Muscle of leg (tissue), 11 donors: ENCODE measurements around the gene HOTAIR. TPM values are rescaled to one million over a fixed set of nuclear protein-coding genes. Genes with fewer than 3 reads are reported as not detected.
A peak's percentile ranks its signal among the peaks of the same experiment; 100 is the strongest.

Experiments
- DNase-seq: peaks from one replicate; pipeline ENCODE4 v3.0.0; 2013
- H3K27ac ChIP-seq: one replicate; pipeline ENCODE4 v1.5.1; 2013; ENCODE audit warnings: mild to moderate bottlenecking, low read length, control low read depth
- H3K27me3 ChIP-seq: one replicate; pipeline ENCODE4 v1.6.1; 2013; ENCODE audit warnings: low read length; ENCODE audit not compliant: control insufficient read depth, insufficient read depth
- H3K36me3 ChIP-seq: one replicate; pipeline ENCODE4 v1.6.1; 2013; ENCODE audit warnings: low read length; ENCODE audit not compliant: control insufficient read depth, insufficient read depth
- H3K4me1 ChIP-seq: one replicate; pipeline ENCODE4 v1.6.1; 2013; ENCODE audit warnings: low read length; ENCODE audit not compliant: control insufficient read depth, insufficient read depth
- H3K4me3 ChIP-seq: one replicate; pipeline ENCODE4 v1.5.1; 2013; ENCODE audit warnings: low read length, control low read depth
- H3K9me3 ChIP-seq: replicated peaks from 2 replicates; pipeline ENCODE4 v1.6.1; 2013; ENCODE audit warnings: low read depth, low read length; ENCODE audit not compliant: control insufficient read depth
- WGBS: methylation state at CpG from one replicate; pipeline ENCODE4 v1.1.5; 2013; ENCODE audit warnings: missing lambda C conversion rate; ENCODE audit not compliant: insufficient coverage; 5-methylcytosine and 5-hydroxymethylcytosine counted together
- polyA plus RNA-seq, 8 donors: library from polyadenylated mRNA; unstranded; fragments of 120-200 nt; gene quantifications; one replicate each; pipeline versions ENCODE4 v1.2.1 to v1.2.3, GENCODE V29; 2013; ENCODE audit warnings: inconsistent platforms in 1 of 8, low replicate concordance in 1 of 8; ENCODE audit not compliant: insufficient read length in 8 of 8, insufficient read depth in 1 of 8
- total RNA-seq: library from RNA; stranded (reverse); fragments of 120-200 nt; gene quantifications from one replicate; pipeline ENCODE4 v1.2.4, GENCODE V29; 2013

Gene HOTAIR
- total and polyA plus RNA-seq, 9 donors = 1.8 to 13.2 (median 3.2) TPM

DNA sequence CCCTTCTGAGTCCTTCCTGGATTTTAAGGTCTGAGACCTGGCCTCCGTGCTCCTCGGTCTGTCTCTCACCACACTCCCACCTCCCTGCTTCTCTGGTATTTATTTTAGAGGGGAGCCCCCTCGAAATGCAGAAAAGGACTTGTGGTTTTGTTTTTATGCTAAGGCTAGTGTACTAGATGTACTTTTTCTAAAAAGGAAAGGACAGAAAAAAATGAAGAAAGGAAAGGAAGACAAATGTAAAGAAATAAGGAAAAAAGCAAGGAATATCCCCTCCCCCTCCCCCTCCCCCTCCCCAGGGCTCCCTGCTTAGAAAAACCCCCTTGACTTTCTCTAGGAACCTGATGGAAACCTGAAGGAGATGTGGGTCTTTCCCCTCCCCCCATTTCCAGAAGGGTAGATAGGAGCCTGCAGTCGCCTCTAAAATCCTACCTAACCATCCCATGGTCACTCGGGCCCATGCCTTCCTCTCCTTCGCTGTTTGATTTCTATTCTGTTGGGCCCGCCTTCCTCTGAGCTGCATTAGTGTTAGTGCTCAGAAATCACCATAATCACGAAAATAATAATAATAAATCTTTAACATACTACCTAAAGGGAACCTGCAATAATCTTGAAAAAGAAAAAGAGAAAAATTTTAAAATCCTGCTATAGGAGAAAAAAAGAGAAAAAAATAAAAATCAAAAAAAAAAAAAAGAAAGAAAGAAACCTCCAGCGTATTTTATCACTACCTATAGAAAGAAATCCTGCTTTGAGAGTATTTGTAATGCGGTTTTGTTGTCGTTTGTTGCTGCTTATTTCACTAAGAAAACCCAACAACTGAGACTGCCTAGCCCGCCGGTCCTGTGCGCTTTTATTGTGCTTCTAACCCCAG is 37.1 kb upstream of the HOTAIR start:
- DNase-seq = no peak
- Histone ChIP-seq H3K4me3 (no peak overlapping the region), H3K4me1 (peaks cover 57% of the 10 kb centered on the region), H3K27ac (peak overlapping the region; percentile 38), H3K27me3 (peaks cover 61% of the 10 kb centered on the region), H3K9me3 (no peaks in the 10 kb centered on the region), H3K36me3 (peaks cover 3% of the 10 kb centered on the region)
- 60% methylated on average over 1 of the region's 14 CpGs for WGBS

DNA sequence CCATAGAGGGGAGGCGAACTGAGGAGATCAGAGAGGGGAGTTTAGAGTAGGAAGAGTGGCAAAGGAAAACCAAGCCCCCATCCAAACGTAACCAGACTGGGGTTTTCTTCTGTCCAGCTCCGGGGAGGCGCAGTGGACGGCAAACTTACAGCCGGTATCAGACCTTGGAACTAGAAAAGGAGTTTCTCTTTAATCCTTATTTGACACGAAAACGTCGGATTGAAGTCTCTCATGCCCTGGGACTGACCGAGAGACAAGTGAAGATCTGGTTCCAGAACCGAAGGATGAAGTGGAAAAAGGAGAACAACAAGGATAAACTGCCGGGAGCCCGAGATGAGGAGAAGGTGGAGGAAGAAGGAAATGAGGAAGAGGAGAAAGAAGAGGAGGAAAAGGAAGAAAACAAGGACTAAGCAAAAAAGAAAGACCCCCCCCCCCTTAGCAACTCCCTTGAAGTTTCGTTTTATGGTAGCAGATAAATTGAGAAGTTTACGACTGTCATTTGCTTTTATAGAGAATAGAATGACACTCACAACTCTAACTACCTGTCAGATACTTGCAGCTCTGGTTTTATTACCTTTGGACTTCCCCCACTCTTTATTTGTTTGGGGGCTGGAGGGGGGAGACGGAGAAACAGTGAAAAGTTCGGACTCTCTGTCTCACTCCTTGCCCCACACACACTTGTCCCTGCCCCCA is 36.4 kb upstream of the HOTAIR start:
- peaks cover 62% of the 10 kb centered on the region for H3K4me1 ChIP-seq
- H3K4me3 ChIP-seq = no peak overlapping the region
- WGBS = 64% methylated on average over 5 of the region's 17 CpGs
- H3K27ac ChIP-seq = peak overlapping the region; percentile 38
- H3K36me3 ChIP-seq = peaks cover 8% of the 10 kb centered on the region
- no peaks in the 10 kb centered on the region for H3K9me3 ChIP-seq
- peaks cover 67% of the 10 kb centered on the region for H3K27me3 ChIP-seq
- DNase-seq = no peak

- Histone ChIP-seq H3K27me3 (peaks cover 67% of the 10 kb centered on the region), H3K4me3 (peak overlapping the region; percentile 42)
These were observed 35.6 kb upstream of the HOTAIR start for GRCh38 chr12:54010053-54010971.

GRCh38 chr12:54009171-54010052 is 34.7 kb upstream of the HOTAIR start:
- WGBS = 19% methylated on average over 30 of the region's 51 CpGs
- peak overlapping the region; percentile 42 for H3K4me3 ChIP-seq
- H3K27me3 ChIP-seq = peaks cover 65% of the 10 kb centered on the region
- no peaks in the 10 kb centered on the region for H3K9me3 ChIP-seq
- H3K4me1 ChIP-seq = peaks cover 62% of the 10 kb centered on the region
- H3K27ac ChIP-seq = peak overlapping the region; percentile 54
- DNase-seq = no peak
- peaks cover 8% of the 10 kb centered on the region for H3K36me3 ChIP-seq

More at GRCh38 chr12:54010053-54010971, 35.6 kb upstream of the HOTAIR start:
- 79% methylated on average over 1 of the region's 10 CpGs for WGBS
- Histone ChIP-seq H3K9me3 (no peaks in the 10 kb centered on the region), H3K4me1 (peaks cover 62% of the 10 kb centered on the region), H3K36me3 (peaks cover 8% of the 10 kb centered on the region), H3K27ac (peak overlapping the region; percentile 54)
- DNase-seq = no peak

DNA sequence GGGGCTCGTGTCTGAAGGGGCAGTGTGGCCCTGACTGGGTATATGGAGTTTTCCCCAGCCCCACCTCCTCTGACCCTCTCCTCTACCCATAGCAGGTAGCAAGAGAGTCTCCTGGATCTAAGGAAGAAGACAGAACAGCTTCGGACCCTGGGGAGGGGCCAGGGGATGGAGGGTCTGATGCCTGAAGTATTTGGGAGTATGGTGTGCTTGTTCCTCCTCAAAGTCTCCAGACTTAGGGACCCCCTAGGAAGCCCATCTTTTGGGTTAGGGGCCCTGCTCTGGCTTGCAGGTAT is 33.5 kb upstream of the HOTAIR start:
- Histone ChIP-seq H3K27ac (no peak overlapping the region), H3K9me3 (no peaks in the 10 kb centered on the region), H3K36me3 (peaks cover 8% of the 10 kb centered on the region), H3K27me3 (peaks cover 63% of the 10 kb centered on the region), H3K4me1 (peaks cover 63% of the 10 kb centered on the region), H3K4me3 (no peak overlapping the region)
- no CpG with 5 or more reads among the region's 2 CpGs for WGBS
- no peak for DNase-seq

GRCh38 chr12:54007538-54008259 is 32.9 kb upstream of the HOTAIR start:
- no peak overlapping the region for H3K27ac ChIP-seq

DNA sequence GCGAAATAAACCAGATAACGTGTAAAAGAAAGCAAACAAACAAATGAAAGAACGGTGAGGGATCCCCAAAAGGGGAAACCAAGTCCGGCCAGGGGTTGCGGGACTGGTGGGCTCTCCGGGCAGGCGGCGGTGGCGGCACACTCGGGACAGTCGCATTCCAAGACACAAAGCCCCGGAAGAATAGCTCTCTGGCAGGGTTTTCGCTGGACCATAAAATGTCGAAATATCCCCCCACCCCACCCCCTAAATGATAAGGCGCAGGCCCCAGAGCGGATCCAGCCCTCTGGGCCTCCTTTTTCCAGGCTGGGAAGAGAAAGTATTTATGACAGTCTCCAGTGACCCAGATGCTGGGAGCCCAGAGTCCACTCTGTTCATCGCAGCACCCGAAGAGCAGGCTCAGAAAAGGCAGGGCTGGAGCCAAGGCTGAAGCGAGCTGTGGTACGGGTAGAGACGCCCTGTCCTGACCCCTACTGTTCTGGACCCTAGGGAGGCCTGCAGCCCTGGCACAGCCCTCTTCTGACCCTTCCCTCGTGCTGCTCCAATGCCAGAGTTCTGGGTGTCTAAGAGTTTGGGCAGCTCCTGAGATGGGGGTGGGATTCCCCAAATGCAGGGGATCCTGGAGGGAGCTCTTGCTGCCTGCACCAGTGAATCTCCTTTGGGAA is 31.9 kb upstream of the HOTAIR start:
- peak overlapping the region; percentile 47 for H3K27ac ChIP-seq

More at GRCh38 chr12:54007538-54008259, 32.9 kb upstream of the HOTAIR start:
- H3K4me3 ChIP-seq = no peak overlapping the region
- peaks cover 66% of the 10 kb centered on the region for H3K4me1 ChIP-seq
- H3K36me3 ChIP-seq = peaks cover 13% of the 10 kb centered on the region
- DNase-seq = no peak
- peaks cover 64% of the 10 kb centered on the region for H3K27me3 ChIP-seq
- H3K9me3 ChIP-seq = no peaks in the 10 kb centered on the region
- no CpG with 5 or more reads among the region's 2 CpGs for WGBS

DNA sequence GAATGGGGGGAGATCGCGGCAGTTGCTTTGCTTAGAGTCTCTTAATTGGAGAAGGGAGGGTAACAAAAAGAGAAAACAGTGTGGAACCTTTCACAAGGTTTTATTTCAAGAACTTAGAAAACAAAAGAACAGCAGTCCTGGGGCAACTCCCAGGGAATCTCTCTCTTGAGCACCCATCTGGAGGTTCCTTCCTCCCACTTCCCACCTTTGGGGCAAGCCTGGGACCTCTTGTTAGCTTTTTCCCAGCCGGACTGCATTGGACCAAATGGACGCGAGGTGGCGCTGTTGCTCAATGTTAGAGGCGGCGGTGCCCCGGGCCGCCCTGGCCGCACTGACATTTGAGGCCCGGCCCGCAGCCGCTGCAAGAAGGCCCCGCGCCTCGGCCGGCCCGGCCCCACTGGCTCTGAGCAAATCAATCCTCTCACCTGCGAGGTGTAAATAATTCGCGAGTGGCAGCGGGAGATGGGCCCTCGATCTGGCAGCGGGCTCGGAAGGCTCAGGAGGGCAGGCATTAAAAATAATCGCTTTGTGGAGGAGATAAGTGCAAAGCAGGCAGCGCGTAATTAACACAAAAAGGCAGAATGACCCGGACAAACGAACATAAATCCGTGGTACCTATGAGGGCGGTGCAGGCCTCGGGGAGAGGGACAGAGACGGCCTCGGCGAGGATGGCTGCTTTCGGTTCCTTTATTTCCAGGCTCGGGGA is 31.3 kb upstream of the HOTAIR start:
- Histone ChIP-seq H3K36me3 (peaks cover 13% of the 10 kb centered on the region), H3K9me3 (no peaks in the 10 kb centered on the region), H3K27ac (peak overlapping the region; percentile 99), H3K4me1 (peaks cover 81% of the 10 kb centered on the region), H3K4me3 (peak overlapping the region; percentile 22), H3K27me3 (peaks cover 74% of the 10 kb centered on the region)
- DNase-seq = peak; percentile 95
- 13% methylated on average over 37 of the region's 39 CpGs for WGBS

More for the DNA sequence above, 31.9 kb upstream of the HOTAIR start:
- Histone ChIP-seq H3K27me3 (peaks cover 69% of the 10 kb centered on the region), H3K36me3 (peaks cover 16% of the 10 kb centered on the region), H3K9me3 (no peaks in the 10 kb centered on the region), H3K4me3 (peak overlapping the region; percentile 22), H3K4me1 (peaks cover 76% of the 10 kb centered on the region)
- 49% methylated on average over 20 of the region's 22 CpGs for WGBS
- DNase-seq = no peak
